GM12878 (cell line): ENCODE data around the gene TEKT5. TPM values are rescaled to one million over a fixed set of nuclear protein-coding genes. Genes with fewer than 3 reads are reported as not detected.

Experiments used
- ATAC-seq: fragments of 200-7000 bp; cut with Tn5 transposase; 3 replicates; pipeline ENCODE4 v1.9.1; 2020; ENCODE audit warnings: mild to moderate bottlenecking, moderate library complexity
- BruUV-seq: library from RNA; stranded (reverse); fragments of 400-500 nt; replicated peaks from 2 replicates; lab custom pipeline; 2021; lab: Mats Ljungman, UMichigan
- CTCF ChIA-PET: fragments of 300-600 bp; sonication (Branson Sonifier 250); formaldehyde crosslinking; extraction: SDS; loops from one replicate; lab custom pipeline; 2021; ENCODE audit warnings: inconsistent platforms; lab: Yijun Ruan, JAX
- POLR2A ChIA-PET: fragments of 350-600 bp; formaldehyde crosslinking; extraction: SDS; loops from one replicate; lab custom pipeline; 2021; ENCODE audit warnings: inconsistent platforms; lab: Charles Lee
- RAD21 ChIA-PET: fragments of 300-600 bp; sonication (Branson Sonifier 250); formaldehyde crosslinking; loops from one replicate; lab custom pipeline; 2023; ENCODE audit warnings: antibody characterized with exemption; ENCODE audit not compliant: unreplicated experiment; lab: Charles Lee
- SMC1A ChIA-PET: fragments of 300-600 bp; sonication (Branson Sonifier 250); formaldehyde crosslinking; loops from one replicate; lab custom pipeline; 2023; ENCODE audit not compliant: unreplicated experiment, uncharacterized antibody; lab: Charles Lee
- DNase-seq: peaks from one replicate; pipeline ENCODE4 v3.0.0-alpha.2; 2011; ENCODE audit warnings: low read depth, low spot score
- FAIRE-seq: peaks from 3 replicates; lab custom pipeline; 2011; peaks lifted over from hg19 to GRCh38; lab: Jason Lieb, UNC
- H2AFZ ChIP-seq: 2 replicates; pipeline ENCODE4 v1.6.0; 2011; ENCODE audit warnings: low read depth, low read length, control low read depth; ENCODE audit not compliant: control insufficient read depth
- H3K27ac ChIP-seq: 2 replicates; pipeline ENCODE4 v1.5.1; 2011; ENCODE audit warnings: control low read depth; ENCODE audit not compliant: control insufficient read depth, insufficient read depth
- H3K27me3 ChIP-seq, 2 experiments: replicated peaks in 1 of 2; 2 replicates each; pipeline versions ENCODE4 v1.6.0 to v1.6.1; 2011; ENCODE audit warnings: low read length in 1 of 2; ENCODE audit not compliant: control insufficient read depth in 2 of 2, insufficient read depth in 2 of 2
- H3K36me3 ChIP-seq, 2 experiments: 2 replicates each; pipeline ENCODE4 v1.5.1; 2011; ENCODE audit warnings: low read length in 1 of 2; ENCODE audit not compliant: control insufficient read depth in 2 of 2, insufficient read depth in 2 of 2
- H3K4me1 ChIP-seq: 2 replicates; pipeline ENCODE4 v1.6.1; 2011; ENCODE audit warnings: mild to moderate bottlenecking, low read length, moderate library complexity, mixed read lengths; ENCODE audit not compliant: control insufficient read depth, insufficient read depth
- H3K4me2 ChIP-seq: 2 replicates; pipeline ENCODE4 v1.6.0; 2011; ENCODE audit warnings: control low read depth; ENCODE audit not compliant: control insufficient read depth, insufficient read depth
- H3K4me3 ChIP-seq: fragments of 200-600 bp; sonication (generic); 2 replicates; pipeline ENCODE4 v1.5.1; 2016
- H3K79me2 ChIP-seq: 2 replicates; pipeline ENCODE4 v1.6.0; 2011; ENCODE audit warnings: low read length; ENCODE audit not compliant: control insufficient read depth, insufficient read depth
- H3K9ac ChIP-seq: 2 replicates; pipeline ENCODE4 v1.8.0; 2011; ENCODE audit warnings: low read length, control low read depth, mixed read lengths; ENCODE audit not compliant: control insufficient read depth, insufficient read depth
- H3K9me3 ChIP-seq: replicated peaks from 3 replicates; pipeline ENCODE4 v1.5.1; 2011; ENCODE audit warnings: mild to moderate bottlenecking, low read length; ENCODE audit not compliant: control insufficient read depth, insufficient read depth
- H4K20me1 ChIP-seq: 2 replicates; pipeline ENCODE4 v1.6.0; 2011; ENCODE audit not compliant: control insufficient read depth, insufficient read depth
- CBX3 ChIP-seq: fragments of 200-600 bp; sonication (generic); IDR thresholded peaks from 2 replicates; pipeline ENCODE4 v1.6.1; 2016; ENCODE audit warnings: low read depth, borderline replicate concordance
- CBX5 ChIP-seq: sonication (generic); IDR thresholded peaks from 2 replicates; pipeline ENCODE4 v1.6.1; 2016; ENCODE audit warnings: low read depth, moderate library complexity, mild to moderate bottlenecking, inconsistent platforms
- CHD1 ChIP-seq: IDR thresholded peaks from 2 replicates; pipeline ENCODE4 v1.6.1; 2012; ENCODE audit warnings: low read depth, low read length, improper control_type of control experiment
- EP300 ChIP-seq, 2 experiments: fragments of 150-350 bp in 1 of 2; IDR thresholded peaks; 2 replicates each; pipeline ENCODE4 v1.6.1; 2011 to 2012; ENCODE audit warnings: low read depth in 2 of 2, low read length in 2 of 2, borderline replicate concordance in 1 of 2, improper control_type of control experiment in 1 of 2, inconsistent platforms in 1 of 2; ENCODE audit not compliant: control insufficient read depth in 1 of 2
- FOS ChIP-seq: IDR thresholded peaks from 3 replicates; pipeline ENCODE4 v1.6.1; 2011; ENCODE audit warnings: borderline replicate concordance; ENCODE audit not compliant: insufficient read length; ENCODE audit errors: extremely low read depth
- HCFC1 ChIP-seq: fragments of 150-350 bp; IDR thresholded peaks from 2 replicates; pipeline ENCODE4 v1.6.1; 2014; ENCODE audit warnings: low read length
- HDGF ChIP-seq: fragments of 450-650 bp; IDR thresholded peaks from 2 replicates; pipeline ENCODE4 v1.6.1; 2016; ENCODE audit warnings: antibody characterized with exemption
- LARP7 ChIP-seq: fragments of 450-650 bp; IDR thresholded peaks from 2 replicates; pipeline ENCODE4 v1.6.1; 2017; ENCODE audit warnings: mild to moderate bottlenecking
- MEF2A ChIP-seq: IDR thresholded peaks from 2 replicates; pipeline ENCODE4 v1.6.1; 2011; ENCODE audit warnings: low read depth, mild to moderate bottlenecking, low read length, moderate library complexity; ENCODE audit not compliant: insufficient read depth
- MEF2B ChIP-seq: fragments of 450-650 bp; IDR thresholded peaks from 2 replicates; pipeline ENCODE4 v1.6.1; 2018; ENCODE audit warnings: mild to moderate bottlenecking, moderate library complexity; ENCODE audit not compliant: partially characterized antibody, poor library complexity, severe bottlenecking
- MYB ChIP-seq: fragments of 150-350 bp; IDR thresholded peaks from 2 replicates; pipeline ENCODE4 v1.6.1; 2014; ENCODE audit warnings: mild to moderate bottlenecking, low read depth, low read length, borderline replicate concordance
- TCF7 ChIP-seq: IDR thresholded peaks from 2 replicates; pipeline ENCODE4 v1.6.1; 2014; ENCODE audit warnings: antibody characterized with exemption, borderline replicate concordance
- ZNF24 ChIP-seq: fragments of 450-650 bp; IDR thresholded peaks from 2 replicates; pipeline ENCODE4 v1.6.1; 2017; ENCODE audit warnings: antibody characterized with exemption, mild to moderate bottlenecking
- WGBS: methylation state at CpG from one replicate; pipeline ENCODE4 v1.1.6; 2016; ENCODE audit warnings: low lambda C conversion rate; ENCODE audit not compliant: insufficient replicate concordance, insufficient coverage; ENCODE audit errors: missing lambda C conversion rate; 5-methylcytosine and 5-hydroxymethylcytosine counted together
- in situ Hi-C: fragments of 300-500 bp; cut with MboI; formaldehyde crosslinking; loops from 9 replicates; pipeline ENCODE4 v1.14.3; 2018; ENCODE audit warnings: mixed read lengths
- intact Hi-C: fragments of 100-400 bp; cut with micrococcal nuclease; formaldehyde crosslinking; loops from one replicate; pipeline ENCODE4 v1.14.2; 2022; ENCODE audit not compliant: unreplicated experiment
- polyA plus RNA-seq, 11 experiments: library from polyadenylated mRNA; depleted of rRNA in 4 of 11; unstranded in 6 of 11; stranded (reverse) in 5 of 11; fragments of >200 nt; fragmentation: Nextera tagmentation in 4 of 11; fragmentation: Illumina TruSeq in 1 of 11; extraction: Ambion mirVana in 4 of 11; extraction: Trizol in 1 of 11; gene quantifications; 1 replicate in 1 of 11; 2 replicates in 10 of 11; pipeline versions ENCODE4 v1.2.1 to v1.2.3, GENCODE V29; 2011 to 2016; ENCODE audit warnings: inconsistent platforms in 2 of 11, missing spikeins in 2 of 11, low read depth in 1 of 11
- total RNA-seq, 4 experiments: library from RNA; depleted of rRNA in 3 of 4; stranded (reverse); fragments of >200 nt in 3 of 4; fragmentation: Illumina TruSeq in 1 of 4; extraction: Trizol in 1 of 4; gene quantifications; 2 replicates each; pipeline versions ENCODE4 v1.2.1 to v1.2.3, GENCODE V29; 2013 to 2021
- TF ChIP-seq, protein P1 (sequence below): IDR thresholded peaks from 2 replicates; pipeline ENCODE4 v1.6.1; 2012; ENCODE audit warnings: low read depth, low read length, improper control_type of control experiment
- TF ChIP-seq, protein P2 (sequence below): fragments of 450-650 bp; IDR thresholded peaks from 2 replicates; pipeline ENCODE4 v1.6.1; 2017; ENCODE audit warnings: antibody characterized with exemption, mild to moderate bottlenecking, moderate library complexity
- TF ChIP-seq, protein P3 (sequence below): IDR thresholded peaks from 2 replicates; pipeline ENCODE4 v1.6.1; 2011; ENCODE audit warnings: borderline replicate concordance, low read depth, mild to moderate bottlenecking, moderate library complexity, low read length; ENCODE audit not compliant: insufficient read depth, poor library complexity, severe bottlenecking

Gene TEKT5
- total and polyA plus RNA-seq, 10 of the 15 experiments (the other 5 are each of a cell fraction or from before 2014, with no cell fraction given): 0.19 to 2.2 (median 0.68) TPM; not detected in 1

DNA sequence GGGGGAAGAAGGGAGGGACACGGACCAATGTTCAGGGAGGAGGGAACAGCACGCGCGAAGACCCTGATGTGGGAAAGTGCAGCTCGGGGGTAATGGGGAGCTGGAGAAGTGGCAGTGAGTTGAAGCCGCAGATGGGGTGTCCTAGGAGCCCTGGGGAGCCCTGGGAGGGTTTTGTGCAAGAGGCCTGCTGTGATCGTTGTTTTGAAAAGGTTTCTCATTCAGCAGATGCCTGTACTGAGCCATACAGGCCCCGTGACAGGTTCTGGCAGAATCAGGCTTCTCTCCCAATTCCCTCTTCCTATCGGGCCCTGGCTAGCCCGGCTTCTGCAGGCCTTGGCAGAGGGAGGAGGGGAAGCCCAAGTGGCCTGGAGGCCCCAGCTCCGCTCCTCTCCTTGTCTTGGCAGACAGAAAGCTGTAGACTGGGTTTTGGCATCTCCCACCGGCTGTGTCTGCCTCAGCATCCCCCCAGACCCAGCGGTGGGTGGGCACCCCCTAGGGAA, 76.0 kb downstream of the TEKT5 start (continued):
- TF ChIP-seq HCFC1 (no peak), MEF2A (no peak), FOS (no peak), LARP7 (no peak), CBX5 (no peak)

DNA sequence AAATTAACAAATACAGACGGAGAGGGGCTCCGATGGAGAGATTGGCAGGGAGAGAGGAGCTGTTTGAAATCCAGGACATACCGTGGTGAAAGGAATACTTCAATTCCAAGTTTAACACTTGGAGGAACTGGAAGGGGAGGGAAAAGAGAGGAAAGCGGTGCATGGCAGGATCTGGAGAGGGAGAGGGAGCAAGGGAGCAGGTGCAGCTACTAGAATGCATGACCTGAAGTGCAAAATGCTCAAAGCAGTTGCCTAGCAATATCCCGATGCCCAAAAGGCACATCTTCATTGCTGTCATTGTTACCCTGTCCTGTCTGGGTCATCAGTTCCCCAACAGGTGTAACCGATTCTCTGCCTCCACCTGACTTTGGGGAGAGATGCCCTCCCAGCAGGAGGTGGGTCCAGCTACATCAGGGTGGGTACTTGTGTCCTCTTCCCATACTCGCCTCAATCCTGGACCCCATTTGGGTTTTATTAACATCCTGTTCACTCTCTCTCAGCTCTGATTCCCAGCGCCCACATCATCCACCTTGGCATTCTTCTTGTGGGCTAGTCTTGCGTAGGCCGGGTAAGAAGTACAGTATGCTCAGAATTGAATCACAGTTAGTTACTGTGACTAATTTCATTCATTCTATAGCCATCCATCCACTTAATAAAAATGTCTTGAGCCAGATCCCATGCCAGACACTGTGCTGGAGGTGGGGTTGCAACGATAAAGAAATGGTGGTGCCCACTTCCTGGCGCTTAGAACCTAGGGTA, 76.9 kb downstream of the TEKT5 start:
- no peak overlapping the region for H3K4me3 ChIP-seq
- FAIRE-seq (no peak), ATAC-seq (no peak), DNase-seq (no peak)
- no peak overlapping the region for H3K4me2 ChIP-seq
- in situ Hi-C loops: no loop called here
- ChIA-PET SMC1A (no interaction called here), POLR2A (no interaction called here), RAD21 (no interaction called here), CTCF (interaction anchor here (0.5 to 1.0 kb wide), 2 partner anchors 19 to 52 kb away, joined by 3 to 4 read pairs; no protein-coding TSS in a partner anchor)
- H3K9ac ChIP-seq: no peak overlapping the region
- H2AFZ ChIP-seq: no peak overlapping the region
- no peaks in the 10 kb centered on the region for H3K36me3 ChIP-seq
- no peak overlapping the region for H3K27ac ChIP-seq
- no peaks in the 10 kb centered on the region; the same call in 1 of the 2 replicates for H3K4me1 ChIP-seq
- no TSS peak for BruUV-seq
- 41% methylated on average over 12 of the region's 12 CpGs for WGBS
- intact Hi-C loops: no loop called here
- H3K79me2 ChIP-seq: no peaks in the 10 kb centered on the region
- peaks cover 0 to 5% of the 10 kb centered on the region in 2 experiments; a peak in 1 of 4 replicates for H3K27me3 ChIP-seq
- no peaks in the 10 kb centered on the region for H4K20me1 ChIP-seq
- no peaks in the 10 kb centered on the region for H3K9me3 ChIP-seq
- no peak for TF ChIP-seq EP300 (IDR thresholded peaks at IDR 0.05; ENCODE audit: borderline replicate concordance in 1 of 2, control insufficient read depth in 1 of 2, low read depth in 2 of 2, low read length in 2 of 2)
- TF ChIP-seq, protein P1, sequence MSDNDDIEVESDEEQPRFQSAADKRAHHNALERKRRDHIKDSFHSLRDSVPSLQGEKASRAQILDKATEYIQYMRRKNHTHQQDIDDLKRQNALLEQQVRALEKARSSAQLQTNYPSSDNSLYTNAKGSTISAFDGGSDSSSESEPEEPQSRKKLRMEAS: no peak
- TF ChIP-seq, protein P2, sequence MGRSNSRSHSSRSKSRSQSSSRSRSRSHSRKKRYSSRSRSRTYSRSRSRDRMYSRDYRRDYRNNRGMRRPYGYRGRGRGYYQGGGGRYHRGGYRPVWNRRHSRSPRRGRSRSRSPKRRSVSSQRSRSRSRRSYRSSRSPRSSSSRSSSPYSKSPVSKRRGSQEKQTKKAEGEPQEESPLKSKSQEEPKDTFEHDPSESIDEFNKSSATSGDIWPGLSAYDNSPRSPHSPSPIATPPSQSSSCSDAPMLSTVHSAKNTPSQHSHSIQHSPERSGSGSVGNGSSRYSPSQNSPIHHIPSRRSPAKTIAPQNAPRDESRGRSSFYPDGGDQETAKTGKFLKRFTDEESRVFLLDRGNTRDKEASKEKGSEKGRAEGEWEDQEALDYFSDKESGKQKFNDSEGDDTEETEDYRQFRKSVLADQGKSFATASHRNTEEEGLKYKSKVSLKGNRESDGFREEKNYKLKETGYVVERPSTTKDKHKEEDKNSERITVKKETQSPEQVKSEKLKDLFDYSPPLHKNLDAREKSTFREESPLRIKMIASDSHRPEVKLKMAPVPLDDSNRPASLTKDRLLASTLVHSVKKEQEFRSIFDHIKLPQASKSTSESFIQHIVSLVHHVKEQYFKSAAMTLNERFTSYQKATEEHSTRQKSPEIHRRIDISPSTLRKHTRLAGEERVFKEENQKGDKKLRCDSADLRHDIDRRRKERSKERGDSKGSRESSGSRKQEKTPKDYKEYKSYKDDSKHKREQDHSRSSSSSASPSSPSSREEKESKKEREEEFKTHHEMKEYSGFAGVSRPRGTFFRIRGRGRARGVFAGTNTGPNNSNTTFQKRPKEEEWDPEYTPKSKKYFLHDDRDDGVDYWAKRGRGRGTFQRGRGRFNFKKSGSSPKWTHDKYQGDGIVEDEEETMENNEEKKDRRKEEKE: no peak
- TF ChIP-seq HDGF: no peak
- no peak for TF ChIP-seq MEF2B
- TF ChIP-seq TCF7: no peak
- no peak for TF ChIP-seq CBX3
- TF ChIP-seq CHD1: no peak
- TF ChIP-seq, protein P3, sequence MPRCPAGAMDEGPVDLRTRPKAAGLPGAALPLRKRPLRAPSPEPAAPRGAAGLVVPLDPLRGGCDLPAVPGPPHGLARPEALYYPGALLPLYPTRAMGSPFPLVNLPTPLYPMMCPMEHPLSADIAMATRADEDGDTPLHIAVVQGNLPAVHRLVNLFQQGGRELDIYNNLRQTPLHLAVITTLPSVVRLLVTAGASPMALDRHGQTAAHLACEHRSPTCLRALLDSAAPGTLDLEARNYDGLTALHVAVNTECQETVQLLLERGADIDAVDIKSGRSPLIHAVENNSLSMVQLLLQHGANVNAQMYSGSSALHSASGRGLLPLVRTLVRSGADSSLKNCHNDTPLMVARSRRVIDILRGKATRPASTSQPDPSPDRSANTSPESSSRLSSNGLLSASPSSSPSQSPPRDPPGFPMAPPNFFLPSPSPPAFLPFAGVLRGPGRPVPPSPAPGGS: no peak
- TF ChIP-seq LARP7: no peak
- TF ChIP-seq MYB: no peak
- no peak for TF ChIP-seq ZNF24
